ENCODE data around the gene NPIPA5. TPM values are rescaled to one million over a fixed set of nuclear protein-coding genes. Genes with fewer than 3 reads are reported as not detected.
"Not testable (repeated sequence)": the region's sequence is repeated elsewhere in the genome, so short reads cannot be mapped to it uniquely, and the experiment has no call there.

NPIPA5 gene
- 1.1 and 1.3 TPM in 2 replicates for total RNA-seq

GRCh38 chr16:15378194-15378593, at the start of gene NPIPA5:
Gene NPIPA5, minus strand, starts transcription at chr16:15378294. Its CDS starts 0 bp downstream, at chr16:15378294.
- DNase-seq (ENCODE audit: low read depth, low spot score) = not testable (repeated sequence)

GRCh38 chr16:15427648-15428239, 49.6 kb upstream of the NPIPA5 start:
- peak; percentile 37 for DNase-seq (ENCODE audit: low read depth, low spot score)

GRCh38 chr16:15426796-15427195, 48.7 kb upstream of the NPIPA5 start:
- no peak for DNase-seq (ENCODE audit: low read depth, low spot score)

- DNase-seq (ENCODE audit: low read depth, low spot score) = no peak
Measured at GRCh38 chr16:15425861-15426260, 47.8 kb upstream of the NPIPA5 start.

GRCh38 chr16:15422222-15422621, 44.1 kb upstream of the NPIPA5 start:
- no peak for DNase-seq (ENCODE audit: low read depth, low spot score)

- DNase-seq (ENCODE audit: low read depth, low spot score) = not testable (repeated sequence)
Measured at GRCh38 chr16:15421696-15422095, 43.6 kb upstream of the NPIPA5 start.

- no peak for DNase-seq (ENCODE audit: low read depth, low spot score)
Measured at GRCh38 chr16:15418206-15418605, 40.1 kb upstream of the NPIPA5 start.

- no peak for DNase-seq (ENCODE audit: low read depth, low spot score)
Measured at GRCh38 chr16:15417197-15417596, 39.1 kb upstream of the NPIPA5 start.

- no peak for DNase-seq (ENCODE audit: low read depth, low spot score)
Measured at GRCh38 chr16:15415511-15415985, 37.5 kb upstream of the NPIPA5 start.

GRCh38 chr16:15409476-15409875, 31.4 kb upstream of the NPIPA5 start:
- DNase-seq (ENCODE audit: low read depth, low spot score) = not testable (repeated sequence)

GRCh38 chr16:15407756-15408155, 29.7 kb upstream of the NPIPA5 start:
- DNase-seq (ENCODE audit: low read depth, low spot score) = not testable (repeated sequence)

- DNase-seq (ENCODE audit: low read depth, low spot score) = no peak
Measured at GRCh38 chr16:15404792-15405191, 26.7 kb upstream of the NPIPA5 start.

GRCh38 chr16:15404091-15404490, 26.0 kb upstream of the NPIPA5 start:
- DNase-seq (ENCODE audit: low read depth, low spot score) = not testable (repeated sequence)

- DNase-seq (ENCODE audit: low read depth, low spot score) = no peak
Measured at GRCh38 chr16:15403392-15403995, 25.4 kb upstream of the NPIPA5 start.

- DNase-seq (ENCODE audit: low read depth, low spot score) = no peak
Measured at GRCh38 chr16:15401972-15402371, 23.9 kb upstream of the NPIPA5 start.

- not testable (repeated sequence) for DNase-seq (ENCODE audit: low read depth, low spot score)
Measured at GRCh38 chr16:15400314-15400713, 22.2 kb upstream of the NPIPA5 start.

GRCh38 chr16:15399317-15399716, 21.2 kb upstream of the NPIPA5 start:
- DNase-seq (ENCODE audit: low read depth, low spot score) = no peak

- no peak for DNase-seq (ENCODE audit: low read depth, low spot score)
Measured at GRCh38 chr16:15398618-15399316, 20.7 kb upstream of the NPIPA5 start.

GRCh38 chr16:15396948-15397594, 19.0 kb upstream of the NPIPA5 start:
- no peak for DNase-seq (ENCODE audit: low read depth, low spot score)

GRCh38 chr16:15396509-15396829, 18.4 kb upstream of the NPIPA5 start:
- DNase-seq (ENCODE audit: low read depth, low spot score) = not testable (repeated sequence)

GRCh38 chr16:15395631-15396508, 17.8 kb upstream of the NPIPA5 start, which contains the start of gene MPV17L:
Gene MPV17L, plus strand, starts transcription at chr16:15395754. Its CDS starts 144 bp downstream, at chr16:15395898.
- DNase-seq (ENCODE audit: low read depth, low spot score) = not testable (repeated sequence)
